Gastrocnemius medialis (tissue), 4 donors: ENCODE data around the gene RNPS1.

Source experiments
- CTCF ChIP-seq, 5 experiments: fragments of 450-650 bp in 3 of 5; fragments of 200-600 bp in 2 of 5; sonication (generic) in 2 of 5; IDR thresholded peaks in 4 of 5; conservative IDR thresholded peaks in 1 of 5; 1 replicate in 4 of 5; 2 replicates in 1 of 5; pipeline ENCODE4 v1.5.1; 2016 to 2019; ENCODE audit warnings: antibody characterized with exemption in 5 of 5, mild to moderate bottlenecking in 3 of 5, moderate library complexity in 3 of 5
- POLR2A ChIP-seq, 2 donors: fragments of 450-650 bp; IDR thresholded peaks; one replicate each; pipeline ENCODE4 v1.6.1; 2017; ENCODE audit warnings: antibody characterized with exemption in 2 of 2, mild to moderate bottlenecking in 2 of 2, moderate library complexity in 2 of 2

GRCh38 chr16:2208772-2209171 is 59.2 kb downstream of the RNPS1 start:
- TF ChIP-seq CTCF (IDR thresholded peaks at IDR 0.05 in 4 of 5, conservative IDR thresholded peaks at IDR 0.05 in 1 of 5): no peak
- TF ChIP-seq POLR2A (IDR thresholded peaks at IDR 0.05): no peak
